RPMI7951 (cell line): ENCODE measurements around the gene NOXA1. TPM values are rescaled to one million over a fixed set of nuclear protein-coding genes. Genes with fewer than 3 reads are reported as not detected.
"Not testable (repeated sequence)": the region's sequence is repeated elsewhere in the genome, so short reads cannot be mapped to it uniquely, and the experiment has no call there.

ENCODE experiments used
- DNase-seq: peaks from one replicate; pipeline ENCODE4 v3.0.0-alpha.2; 2012; ENCODE audit warnings: low read depth
- total RNA-seq: library from RNA; depleted of rRNA; stranded (reverse); fragments of >200 nt; shearing (Covaris generic); gene quantifications from 2 replicates; pipeline ENCODE4 v1.2.3, GENCODE V29; 2014

Gene NOXA1
- total RNA-seq, 1 experiment from 2014 or later: not detected

- no peak for DNase-seq
These were observed 16.0 kb downstream of the NOXA1 start for GRCh38 chr9:137439158-137439714.

- no peak for DNase-seq
These were observed 18.2 kb downstream of the NOXA1 start, which contains the start of gene ENTPD8 for GRCh38 chr9:137441289-137441934. TSS of gene ENTPD8 (minus strand) at chr9:137441357. CDS start at chr9:137438285, 3,072 bp downstream.

GRCh38 chr9:137441935-137442321 lies 18.7 kb downstream of the NOXA1 start:
- no peak for DNase-seq

- no peak for DNase-seq
These were observed 21.1 kb downstream of the NOXA1 start for GRCh38 chr9:137444106-137444790.

- DNase-seq: peak; percentile 67
These were observed 22.1 kb downstream of the NOXA1 start for GRCh38 chr9:137445275-137445807.

- DNase-seq: no peak
These were observed 22.8 kb downstream of the NOXA1 start for GRCh38 chr9:137445930-137446431.

GRCh38 chr9:137446851-137447471 lies 23.8 kb downstream of the NOXA1 start:
- DNase-seq: no peak

- no peak for DNase-seq
These were observed 24.8 kb downstream of the NOXA1 start for GRCh38 chr9:137447722-137448601.

GRCh38 chr9:137448602-137448962 lies 25.4 kb downstream of the NOXA1 start:
- DNase-seq: no peak

GRCh38 chr9:137449081-137449844 lies 26.1 kb downstream of the NOXA1 start:
- no peak for DNase-seq

- DNase-seq: no peak
These were observed 26.8 kb downstream of the NOXA1 start for GRCh38 chr9:137449931-137450538.

- DNase-seq: not testable (repeated sequence)
These were observed 27.5 kb downstream of the NOXA1 start for GRCh38 chr9:137450539-137451222.

- DNase-seq: not testable (repeated sequence)
These were observed 28.2 kb downstream of the NOXA1 start for GRCh38 chr9:137451264-137452005.

GRCh38 chr9:137452006-137452760 lies 29.0 kb downstream of the NOXA1 start:
- no peak for DNase-seq

- no peak for DNase-seq
These were observed 29.8 kb downstream of the NOXA1 start for GRCh38 chr9:137452761-137453642.

GRCh38 chr9:137453643-137454081 lies 30.5 kb downstream of the NOXA1 start:
- DNase-seq: no peak

- no peak for DNase-seq
These were observed 31.0 kb downstream of the NOXA1 start for GRCh38 chr9:137454145-137454596.
